GM19025 (cell line): ENCODE data around the gene STK32B.

Source experiments
- ATAC-seq: cut with Tn5 transposase; IDR thresholded peaks from one replicate; pipeline ENCODE4 v1.9.1; 2021; ENCODE audit warnings: mild to moderate bottlenecking, low read depth, moderate library complexity; ENCODE audit not compliant: unreplicated experiment

STK32B gene

GRCh38 chr4:5478697-5479096 lies 427.4 kb downstream of the STK32B start:
- no peak for ATAC-seq

- no peak for ATAC-seq
Observed at GRCh38 chr4:5479518-5480060, 428.3 kb downstream of the STK32B start.

DNA sequence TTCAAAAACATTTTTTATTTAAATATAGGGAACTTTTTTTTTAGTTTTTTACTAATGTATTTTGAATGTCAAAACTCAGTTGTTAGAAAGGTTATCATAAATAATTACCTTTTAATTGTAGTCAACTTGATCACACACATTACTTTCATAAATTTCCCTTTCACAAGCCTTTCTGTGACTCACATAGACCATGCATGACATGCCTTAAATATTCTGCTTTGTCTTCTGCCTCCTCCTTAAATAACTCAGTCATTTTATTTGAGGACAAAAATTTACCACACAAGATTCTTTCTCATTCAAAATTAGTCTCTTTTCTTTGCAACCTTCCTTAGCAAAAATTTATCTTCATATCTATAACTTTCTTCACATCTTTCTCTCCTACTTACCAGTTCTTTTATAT lies 437.1 kb downstream of the STK32B start:
- no peak for ATAC-seq

GRCh38 chr4:5489260-5489659 lies 438.0 kb downstream of the STK32B start:
- no peak for ATAC-seq

GRCh38 chr4:5497489-5497888 lies 446.2 kb downstream of the STK32B start:
- no peak for ATAC-seq

DNA sequence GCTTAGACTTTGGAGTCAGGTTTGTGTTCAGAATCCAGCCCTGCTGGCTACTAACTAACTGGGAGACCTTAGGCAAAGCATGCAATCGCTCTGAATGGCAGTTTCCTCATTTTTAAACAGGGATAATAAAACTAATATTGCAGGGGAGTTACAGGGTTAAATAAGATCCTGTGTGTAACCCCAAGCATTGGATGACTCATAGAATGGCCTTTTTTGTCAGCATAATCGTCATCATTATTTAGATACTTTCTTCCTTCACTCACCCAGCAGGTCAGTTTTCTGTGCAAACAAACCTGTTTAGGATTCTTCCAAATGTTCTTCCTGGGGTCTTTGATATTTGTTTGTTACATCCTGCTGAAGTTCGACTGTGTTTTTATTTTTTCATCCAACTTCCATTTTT lies 448.9 kb downstream of the STK32B start:
- no peak for ATAC-seq

- ATAC-seq = no peak
Observed at GRCh38 chr4:5503336-5503936, 452.2 kb downstream of the STK32B start.

- ATAC-seq = no peak
Observed at GRCh38 chr4:5504486-5504885, 453.2 kb downstream of the STK32B start.

DNA sequence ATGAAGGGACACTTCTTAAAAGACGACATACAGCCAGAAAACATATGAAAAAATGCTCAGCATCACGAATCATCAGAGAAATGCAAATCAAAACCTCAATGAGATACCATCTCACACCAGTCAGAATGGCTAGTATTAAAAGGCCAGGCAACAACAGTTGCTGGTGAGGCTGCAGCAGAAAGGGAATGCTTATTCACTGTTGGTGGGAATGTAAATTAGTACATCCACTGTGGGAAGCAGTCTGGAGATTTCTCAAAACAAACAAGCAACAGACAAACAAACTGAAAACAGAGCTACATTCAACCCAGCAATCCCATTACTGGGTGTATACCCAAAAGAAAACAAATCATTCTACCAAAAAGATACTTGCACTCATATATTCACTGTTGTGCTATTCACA lies 459.2 kb downstream of the STK32B start:
- ATAC-seq = no peak

GRCh38 chr4:5511791-5512190 lies 460.5 kb downstream of the STK32B start:
- no peak for ATAC-seq

- no peak for ATAC-seq
Observed at GRCh38 chr4:5515646-5516045, 464.4 kb downstream of the STK32B start.

- no peak for ATAC-seq
Observed at GRCh38 chr4:5517372-5517771, 466.1 kb downstream of the STK32B start.

DNA sequence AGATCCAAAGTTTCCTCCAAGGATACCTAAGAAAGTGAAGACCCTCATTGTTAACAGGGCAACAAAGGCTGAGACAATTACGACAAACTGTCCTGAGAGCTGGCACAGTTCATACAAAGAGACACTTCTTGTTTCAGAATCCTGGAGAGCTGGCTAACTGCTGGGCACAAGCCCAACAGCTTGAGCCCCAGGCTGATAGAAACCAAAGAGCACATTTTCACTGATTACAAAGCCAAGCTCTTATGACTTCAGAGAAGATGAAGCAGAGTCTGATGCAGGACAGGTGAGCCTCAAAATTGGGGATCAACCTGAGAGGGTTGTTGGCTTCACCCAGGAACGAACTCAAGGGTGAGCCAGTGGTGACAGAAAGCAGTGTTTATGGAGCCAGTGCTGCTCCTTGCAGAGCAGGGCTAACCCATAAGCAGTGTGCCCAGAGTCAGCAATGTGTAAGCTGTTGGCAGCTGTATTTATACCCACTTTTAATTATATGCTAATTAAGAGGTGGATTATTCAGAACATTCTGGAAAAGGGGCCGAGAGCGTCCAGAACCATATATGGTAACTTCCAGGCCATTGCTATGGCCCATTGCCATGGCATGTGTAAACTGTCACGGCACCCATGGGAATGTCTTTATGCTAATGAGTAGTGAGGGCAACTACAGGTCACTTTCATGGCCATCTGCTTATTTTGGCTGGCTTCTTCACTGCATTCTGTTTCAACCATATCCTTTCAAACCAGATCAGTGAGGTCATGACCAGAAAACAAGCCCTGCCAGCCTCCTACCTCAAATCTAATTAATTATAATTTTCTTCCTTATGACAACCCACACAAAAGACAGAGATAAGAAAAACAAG lies 473.4 kb downstream of the STK32B start:
- ATAC-seq = no peak

DNA sequence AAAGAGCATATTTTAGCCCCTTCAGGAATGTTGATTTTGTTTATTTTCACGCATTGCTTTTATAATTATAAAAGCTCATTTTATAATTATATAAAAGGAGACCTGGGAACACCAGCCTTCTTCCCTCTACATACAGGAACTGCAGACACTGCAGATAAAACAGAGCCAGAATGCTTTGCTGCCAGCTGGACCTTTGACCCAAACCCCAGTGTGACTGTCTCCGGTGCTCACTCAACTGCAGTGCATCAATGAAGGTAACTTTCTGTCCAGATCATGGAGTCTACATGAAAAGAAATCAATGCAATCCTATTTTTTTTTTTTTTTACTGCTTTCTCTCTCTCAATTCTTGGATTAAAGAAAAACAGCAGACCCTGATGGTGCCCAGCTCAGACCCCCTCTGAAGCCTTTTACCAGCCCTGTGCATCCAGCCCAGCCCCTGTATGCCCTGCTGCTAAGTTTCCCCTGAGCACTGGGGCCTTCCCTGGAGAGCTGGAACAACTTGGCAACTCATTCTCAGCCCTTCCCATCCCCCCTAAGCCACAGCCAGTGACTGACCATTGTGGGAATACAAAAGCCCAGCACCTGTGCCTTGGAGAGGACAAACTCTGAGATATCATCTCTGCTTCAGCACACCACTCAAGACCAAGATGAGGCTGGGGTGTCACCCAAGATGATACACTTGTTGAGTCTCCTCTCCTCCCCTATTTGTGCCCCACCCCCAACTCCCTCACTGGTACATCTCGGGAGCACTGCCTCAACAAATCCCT lies 475.0 kb downstream of the STK32B start:
- ATAC-seq = no peak

DNA sequence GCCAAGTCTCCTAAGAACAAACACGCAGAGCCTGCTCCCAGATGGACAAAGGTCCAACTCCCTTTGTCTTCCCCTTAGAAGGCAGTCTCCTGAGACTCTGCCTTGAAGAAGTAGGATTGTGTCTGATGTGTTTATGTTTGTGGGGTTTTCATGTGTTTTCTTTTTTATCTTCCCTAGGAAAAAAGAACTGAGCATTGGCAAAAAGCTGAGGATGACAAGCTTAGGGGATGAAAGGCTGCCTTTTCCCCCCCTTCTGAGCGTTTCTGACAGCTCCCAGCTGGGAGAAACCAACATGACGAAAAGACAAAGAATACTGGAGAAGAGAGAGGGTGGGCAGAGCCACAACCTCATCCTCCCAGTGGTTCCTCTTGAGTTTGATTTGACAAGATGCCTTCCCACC lies 475.9 kb downstream of the STK32B start:
- no peak for ATAC-seq

- no peak for ATAC-seq
Observed at GRCh38 chr4:5528031-5528436, 476.8 kb downstream of the STK32B start.

GRCh38 chr4:5532100-5532499 lies 480.8 kb downstream of the STK32B start:
- ATAC-seq = no peak

DNA sequence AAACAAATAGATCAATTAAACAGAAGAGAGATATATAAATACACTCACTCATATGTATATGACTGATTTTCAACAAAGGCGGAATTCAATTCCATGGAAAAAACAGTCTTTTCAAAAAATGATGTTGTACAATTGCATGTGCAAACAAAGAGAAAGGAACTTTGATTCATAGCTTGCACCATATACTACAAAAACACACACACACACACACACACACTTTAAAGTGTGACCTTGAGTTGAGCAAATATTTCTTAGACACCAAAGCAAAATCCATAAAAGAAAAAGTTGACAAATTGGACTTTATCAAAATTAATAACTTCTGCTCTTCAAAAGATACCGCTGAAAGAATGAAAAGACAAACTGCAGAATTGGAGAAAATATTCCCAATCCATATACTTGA lies 488.3 kb downstream of the STK32B start:
- ATAC-seq = no peak

GRCh38 chr4:5541169-5541568 lies 489.9 kb downstream of the STK32B start:
- ATAC-seq = no peak

DNA sequence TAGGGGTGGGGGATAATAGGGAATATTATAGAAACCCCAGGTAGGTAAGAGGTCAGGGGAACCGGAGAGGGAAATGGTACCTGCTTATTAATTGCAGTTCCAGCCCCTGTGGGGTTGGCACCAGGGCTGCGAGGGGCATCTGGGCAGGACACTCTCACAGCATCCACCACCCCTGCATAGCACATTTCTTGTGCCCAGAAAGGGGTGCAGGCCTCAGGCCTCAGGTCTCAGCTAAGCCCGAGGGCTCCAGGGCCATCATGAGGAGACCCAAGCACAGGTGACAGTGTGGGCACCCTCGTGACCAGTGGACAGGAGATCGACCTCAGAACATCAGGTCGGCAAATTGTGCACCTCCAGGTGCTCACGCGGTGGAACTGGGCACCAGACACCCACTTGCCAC lies 492.4 kb downstream of the STK32B start:
- no peak for ATAC-seq

- no peak for ATAC-seq
Observed at GRCh38 chr4:5544762-5545161, 493.5 kb downstream of the STK32B start.
